ENCODE measurements around the gene PLAC9.

The PLAC9 gene

DNA sequence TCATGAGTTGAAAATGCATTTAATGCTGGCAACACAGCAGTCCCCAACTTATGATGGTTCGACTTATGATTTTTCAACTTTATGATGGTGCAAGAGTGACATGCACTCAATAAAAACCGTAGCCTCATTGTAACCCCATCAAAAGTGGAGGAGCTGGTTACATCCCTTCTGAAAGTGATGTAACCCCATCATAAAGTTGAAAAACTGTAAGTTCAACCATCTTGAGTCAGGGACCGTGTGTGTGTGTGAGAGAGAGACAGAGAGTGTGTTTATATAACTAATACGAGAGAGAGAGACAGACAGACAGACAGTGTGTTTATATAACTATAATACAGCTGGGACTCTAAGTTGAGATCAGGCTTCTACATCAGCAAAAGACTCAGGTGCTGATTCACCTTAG lies 51.8 kb downstream of the PLAC9 start:
- DNase-seq (ENCODE audit: low spot score) = no peak

GRCh38 chr10:80185578-80186299 lies 53.2 kb downstream of the PLAC9 start:
- DNase-seq (ENCODE audit: low spot score) = no peak

DNA sequence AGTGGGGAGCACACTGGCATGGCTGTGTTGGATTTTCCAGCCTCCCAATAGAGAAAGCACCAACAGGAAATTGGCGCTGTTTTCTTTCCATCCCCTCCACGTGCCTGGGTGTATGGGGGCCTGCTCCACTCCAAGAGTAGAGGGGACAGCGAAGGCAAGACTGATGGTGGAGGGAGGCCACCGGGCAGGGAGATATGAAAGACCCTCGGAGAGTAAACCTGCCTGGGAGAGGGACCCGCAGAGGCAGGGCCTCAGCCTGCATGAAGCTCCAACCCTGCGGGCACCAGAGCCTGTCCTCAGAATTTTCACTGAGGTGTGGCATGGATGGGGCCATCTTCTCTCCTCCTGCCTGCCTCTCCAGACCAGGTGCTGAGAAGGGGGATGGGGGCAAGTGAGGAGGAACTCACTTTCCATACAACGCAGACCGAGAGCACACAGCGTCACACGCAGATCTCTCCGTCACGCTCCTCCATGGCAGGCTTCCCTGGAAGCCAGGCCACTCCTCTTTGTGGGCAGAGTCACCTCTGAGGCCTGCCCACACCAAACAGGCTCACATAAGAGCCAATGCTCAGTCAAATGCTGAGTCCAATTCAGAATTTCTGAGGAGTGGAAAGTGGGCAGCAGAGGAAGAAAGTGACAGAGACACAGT lies 54.0 kb downstream of the PLAC9 start:
- DNase-seq (ENCODE audit: low spot score) = peak; percentile 22

DNA sequence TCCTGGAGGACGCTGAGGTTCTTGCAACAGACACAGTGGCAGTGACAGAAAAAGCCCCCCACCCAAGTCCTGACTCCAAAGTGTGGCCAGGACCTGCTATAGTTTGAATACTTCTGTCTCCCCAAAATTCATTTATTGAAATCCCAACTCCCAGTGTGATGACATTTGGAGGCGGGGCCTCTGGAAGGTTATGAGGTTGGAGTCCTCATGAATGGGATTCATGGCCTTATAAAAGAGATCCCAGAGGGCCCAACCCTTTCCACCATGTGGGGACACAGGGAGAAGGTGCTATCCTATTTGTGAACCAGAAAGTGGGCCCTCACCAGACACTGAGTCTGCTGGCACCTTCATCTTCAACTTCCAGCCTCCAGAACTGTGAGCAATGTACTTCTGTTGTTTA lies 54.5 kb downstream of the PLAC9 start:
- no peak for DNase-seq (ENCODE audit: low spot score)

DNA sequence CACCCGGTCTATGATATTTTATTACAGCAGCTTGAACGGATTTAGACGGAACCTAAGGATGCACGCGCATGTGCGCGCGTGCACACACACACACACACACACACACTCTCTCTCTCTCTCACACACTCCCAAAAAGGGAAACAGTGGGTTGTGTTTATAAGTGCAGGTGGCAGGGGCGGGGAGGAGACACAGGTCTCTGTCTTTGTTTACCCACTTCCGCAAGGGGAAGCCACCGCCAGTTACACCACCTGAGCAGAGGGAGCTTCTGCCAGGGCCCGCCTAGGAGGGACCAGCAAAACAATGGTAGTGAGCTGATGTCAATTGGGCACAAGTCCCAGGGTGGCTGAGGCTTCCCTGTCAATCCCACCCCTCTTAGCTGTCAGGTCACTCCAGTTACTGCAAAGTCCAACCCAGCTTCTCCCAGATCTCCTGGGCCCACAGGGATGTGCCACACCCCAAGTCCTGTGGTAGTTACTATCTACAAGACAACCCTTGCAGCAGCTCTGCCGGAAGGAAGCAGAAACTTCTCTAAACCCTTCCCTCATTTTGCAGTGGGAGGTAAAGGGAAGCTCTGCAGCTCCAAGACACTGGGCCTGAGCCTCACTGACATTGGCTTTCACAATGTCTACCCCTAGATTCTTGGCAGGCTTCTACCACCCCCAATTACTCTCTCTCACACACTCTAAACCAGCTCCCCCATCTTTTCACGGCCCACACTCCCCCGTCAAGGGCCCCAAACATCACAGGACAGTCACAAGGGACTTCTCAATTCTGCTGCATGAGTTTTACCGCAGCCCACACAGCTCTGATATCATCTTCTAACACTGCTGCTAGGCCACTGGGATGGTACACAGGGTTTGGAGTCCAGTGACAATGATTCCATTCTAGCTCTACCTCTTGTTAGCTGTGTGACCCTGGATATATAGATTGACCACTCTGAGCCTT lies 55.2 kb downstream of the PLAC9 start:
- DNase-seq (ENCODE audit: low spot score) = no peak

DNA sequence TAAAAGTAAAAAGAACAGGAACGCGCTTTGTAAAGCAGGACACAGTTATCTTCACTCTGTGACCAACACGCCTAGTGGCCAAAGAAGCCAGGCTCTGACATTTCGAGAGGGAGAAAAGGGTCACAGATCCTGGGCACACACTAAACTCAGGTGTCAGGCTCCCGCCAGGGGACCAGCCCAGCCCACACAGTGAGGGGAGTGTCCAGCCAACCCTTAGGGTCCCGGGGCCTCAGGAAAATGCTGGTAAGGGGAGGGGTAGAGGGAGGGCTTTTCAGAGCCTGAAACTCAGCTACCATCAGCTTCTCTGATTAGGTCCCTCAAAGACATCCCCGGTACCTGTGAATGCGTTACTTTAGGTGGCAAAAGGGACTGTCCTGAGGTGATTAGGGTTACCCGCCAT lies 56.2 kb downstream of the PLAC9 start:
- DNase-seq (ENCODE audit: low spot score) = no peak

DNA sequence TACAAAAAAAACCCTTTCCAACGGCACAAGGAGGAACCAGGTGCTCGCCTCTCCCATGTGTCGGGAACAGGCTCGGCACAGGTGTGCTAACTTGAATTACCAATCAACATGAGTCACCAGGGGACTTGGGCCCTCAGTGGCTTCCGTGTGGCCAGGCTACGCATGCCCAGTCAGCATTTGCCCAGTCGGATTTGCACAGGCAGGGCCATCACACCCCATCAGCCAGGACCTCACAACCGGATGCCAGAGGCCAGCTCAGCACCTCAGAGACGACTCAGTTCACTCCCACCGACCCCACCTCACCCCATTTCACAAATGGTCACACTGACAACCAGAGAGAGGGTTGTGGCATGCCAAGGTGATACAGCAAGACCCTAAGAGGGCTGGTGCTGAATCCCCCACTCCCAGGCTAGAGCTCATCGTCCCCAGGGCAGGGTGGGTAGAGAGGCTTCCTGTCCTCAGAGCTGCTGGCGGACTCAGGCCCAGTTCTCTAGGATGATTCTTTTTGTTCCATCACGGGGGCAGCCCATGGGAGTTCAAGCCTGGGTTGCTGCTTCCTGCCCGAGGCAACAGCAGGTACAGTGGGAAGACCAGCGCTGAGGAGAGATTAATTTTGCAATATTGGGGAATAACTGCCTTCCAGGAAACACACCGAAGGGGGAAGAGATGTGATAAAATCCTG lies 59.2 kb downstream of the PLAC9 start:
- no peak for DNase-seq (ENCODE audit: low spot score)

DNA sequence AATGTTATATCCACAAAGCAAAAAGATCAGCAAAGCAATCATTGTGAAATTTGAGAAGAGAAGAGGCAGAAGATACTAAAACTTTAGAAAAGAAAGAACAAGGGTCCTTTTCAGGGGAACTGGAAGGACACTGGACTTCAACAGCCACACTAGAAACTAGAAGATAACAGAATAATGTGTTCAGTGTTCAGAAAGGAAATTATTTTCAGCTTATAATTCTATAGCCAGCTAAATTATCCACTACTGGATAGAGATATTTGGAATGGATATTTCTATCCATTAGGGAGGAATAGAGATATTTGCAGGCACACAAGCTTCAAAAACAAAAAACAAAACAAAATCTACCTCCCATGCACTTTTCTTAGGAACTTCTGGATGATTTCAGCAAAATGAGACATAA lies 60.0 kb downstream of the PLAC9 start:
- no peak for DNase-seq (ENCODE audit: low spot score)

DNA sequence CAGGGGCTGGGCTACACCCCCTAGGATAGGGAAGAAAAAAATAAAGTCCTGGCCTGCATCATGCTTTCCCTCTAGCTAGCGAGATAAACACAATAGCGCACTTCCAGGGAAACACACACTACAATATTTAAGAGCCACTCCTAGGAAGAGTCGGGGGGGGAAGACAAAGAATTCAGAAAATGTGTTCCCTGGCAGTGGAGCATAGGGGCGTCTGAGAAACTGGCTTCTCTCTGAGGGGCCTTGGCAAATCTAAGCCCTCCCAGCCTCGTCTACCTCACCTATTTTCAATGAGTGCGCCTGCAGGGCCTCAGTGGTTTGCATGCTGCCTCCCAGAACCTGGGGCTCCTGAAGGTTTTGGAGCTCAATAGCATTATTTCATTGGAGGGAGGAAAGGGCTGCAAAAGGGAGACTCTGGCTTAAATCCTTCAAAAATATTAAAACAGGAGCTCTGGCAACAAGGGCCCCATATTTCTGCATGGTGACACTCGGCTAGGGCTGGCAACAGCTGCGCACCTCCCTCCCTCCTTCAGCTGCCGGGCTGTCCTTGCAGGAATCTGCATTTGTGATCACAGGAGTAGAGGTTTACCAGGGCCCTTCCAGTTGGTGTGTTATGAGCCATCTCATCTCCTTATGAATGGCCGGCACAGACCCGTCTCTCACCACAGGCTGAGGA lies 62.0 kb downstream of the PLAC9 start:
- DNase-seq (ENCODE audit: low spot score) = no peak
